Peyer's patch (tissue), 4 donors: ENCODE measurements around the gene ZNF69.

Experiments used
- POLR2A ChIP-seq, 2 donors: fragments of 450-650 bp; IDR thresholded peaks; one replicate each; pipeline ENCODE4 v1.5.1; 2017; ENCODE audit warnings: antibody characterized with exemption in 2 of 2, mild to moderate bottlenecking in 2 of 2, moderate library complexity in 2 of 2
- TF ChIP-seq, protein P1 (sequence below), 6 experiments: fragments of 450-650 bp in 4 of 6; fragments of 200-600 bp in 2 of 6; sonication (generic) in 1 of 6; IDR thresholded peaks; one replicate each; pipeline ENCODE4 v1.5.1; 2017 to 2019; ENCODE audit warnings: antibody characterized with exemption in 6 of 6, mild to moderate bottlenecking in 3 of 6, moderate library complexity in 1 of 6

DNA sequence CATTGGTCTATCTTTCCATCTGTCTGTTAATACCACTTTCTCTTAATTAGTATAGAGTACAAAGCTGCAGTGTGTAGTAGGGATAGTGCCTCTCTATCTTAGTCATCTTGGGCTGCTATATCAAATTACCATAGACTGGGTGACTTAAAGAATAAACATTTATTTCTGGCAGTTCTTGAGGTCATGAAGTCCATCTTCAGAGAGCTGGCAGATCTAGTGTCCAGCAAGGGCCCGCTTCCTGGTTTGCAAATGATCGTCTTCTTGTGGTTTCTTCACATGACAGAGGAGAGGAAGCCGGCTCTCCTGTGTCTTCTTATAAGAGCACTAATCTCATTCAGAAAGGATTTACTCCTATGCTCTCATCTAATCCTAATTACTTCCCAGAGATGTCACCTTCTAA lies 43.5 kb downstream of the ZNF69 start:
- TF ChIP-seq, protein P1, sequence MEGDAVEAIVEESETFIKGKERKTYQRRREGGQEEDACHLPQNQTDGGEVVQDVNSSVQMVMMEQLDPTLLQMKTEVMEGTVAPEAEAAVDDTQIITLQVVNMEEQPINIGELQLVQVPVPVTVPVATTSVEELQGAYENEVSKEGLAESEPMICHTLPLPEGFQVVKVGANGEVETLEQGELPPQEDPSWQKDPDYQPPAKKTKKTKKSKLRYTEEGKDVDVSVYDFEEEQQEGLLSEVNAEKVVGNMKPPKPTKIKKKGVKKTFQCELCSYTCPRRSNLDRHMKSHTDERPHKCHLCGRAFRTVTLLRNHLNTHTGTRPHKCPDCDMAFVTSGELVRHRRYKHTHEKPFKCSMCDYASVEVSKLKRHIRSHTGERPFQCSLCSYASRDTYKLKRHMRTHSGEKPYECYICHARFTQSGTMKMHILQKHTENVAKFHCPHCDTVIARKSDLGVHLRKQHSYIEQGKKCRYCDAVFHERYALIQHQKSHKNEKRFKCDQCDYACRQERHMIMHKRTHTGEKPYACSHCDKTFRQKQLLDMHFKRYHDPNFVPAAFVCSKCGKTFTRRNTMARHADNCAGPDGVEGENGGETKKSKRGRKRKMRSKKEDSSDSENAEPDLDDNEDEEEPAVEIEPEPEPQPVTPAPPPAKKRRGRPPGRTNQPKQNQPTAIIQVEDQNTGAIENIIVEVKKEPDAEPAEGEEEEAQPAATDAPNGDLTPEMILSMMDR (IDR thresholded peaks at IDR 0.05) = no peak
- no peak for TF ChIP-seq POLR2A (IDR thresholded peaks at IDR 0.05)
